Right lobe of liver (tissue), 6 donors: ENCODE results near the gene FCHSD1. TPM values are rescaled to one million over a fixed set of nuclear protein-coding genes. Genes with fewer than 3 reads are reported as not detected.

ENCODE experiments used
- ATAC-seq, 4 donors: fragments of 200-7000 bp; cut with Tn5 transposase; one replicate each; pipeline ENCODE4 v1.9.1; 2020; ENCODE audit warnings: mild to moderate bottlenecking in 4 of 4, moderate library complexity in 4 of 4
- DNase-seq, 3 donors: peaks; one replicate each; pipeline ENCODE4 v3.0.0-alpha.2; 2020
- H3K27ac ChIP-seq, 3 donors: fragments of 200-600 bp; one replicate each; pipeline ENCODE4 v1.8.0; 2022
- H3K27me3 ChIP-seq, 2 donors: fragments of 200-600 bp; one replicate each; pipeline ENCODE4 v1.8.0; 2022
- H3K36me3 ChIP-seq, 4 donors: fragments of 200-600 bp; sonication (generic) in 1 of 4; one replicate each; pipeline versions ENCODE4 v1.5.1 to v1.8.0; 2017 to 2022; ENCODE audit warnings: control low read depth in 1 of 4
- H3K4me1 ChIP-seq, 4 donors: fragments of 200-600 bp; sonication (generic) in 1 of 4; one replicate each; pipeline versions ENCODE4 v1.5.1 to v1.8.0; 2017 to 2022; ENCODE audit warnings: control low read depth in 1 of 4
- H3K4me3 ChIP-seq, 3 donors: fragments of 200-600 bp; one replicate each; pipeline ENCODE4 v1.8.0; 2022
- H3K9me3 ChIP-seq, 4 donors: fragments of 200-600 bp; sonication (generic) in 1 of 4; one replicate each; pipeline versions ENCODE4 v1.5.1 to v1.8.0; 2017 to 2022; ENCODE audit warnings: control low read depth in 1 of 4
- CTCF ChIP-seq, 4 donors: fragments of 200-600 bp in 3 of 4; fragments of 450-650 bp in 1 of 4; IDR thresholded peaks; one replicate each; pipeline versions ENCODE4 v1.5.1 to v1.8.0; 2016 to 2022; ENCODE audit warnings: antibody characterized with exemption in 4 of 4, mild to moderate bottlenecking in 2 of 4
- POLR2A ChIP-seq: fragments of 450-650 bp; IDR thresholded peaks from one replicate; pipeline ENCODE4 v1.6.1; 2017; ENCODE audit warnings: antibody characterized with exemption, mild to moderate bottlenecking
- WGBS: methylation state at CpG from one replicate; pipeline ENCODE4 v1.1.6; 2018; ENCODE audit warnings: low coverage, low lambda C conversion rate; ENCODE audit not compliant: insufficient coverage; ENCODE audit errors: missing lambda C conversion rate; 5-methylcytosine and 5-hydroxymethylcytosine counted together
- intact Hi-C, 2 donors: fragments of 100-400 bp; cut with DNase I; formaldehyde crosslinking; loops; one replicate each; pipeline versions ENCODE4 v1.11.2 to v1.14.1; 2022
- long read RNA-seq: library from polyadenylated mRNA; unstranded; transcript quantifications from one replicate; pipeline ENCODE4 v2.0.0, GENCODE V29; 2019
- total RNA-seq, 6 experiments: library from RNA; depleted of rRNA in 2 of 6; stranded (reverse); fragments of >200 nt in 2 of 6; fragmentation: NEBNext Ultra II Directional in 3 of 6; extraction: Animal tissue kit (Norgen Biotek cat#: 25700) in 3 of 6; gene quantifications; one replicate each; pipeline versions ENCODE4 v1.1.0 to v1.2.4, GENCODE V29; 2016 to 2023
- donor health status: DM: no; HTN: yes; CAD: no.
- donor health status: DM: no; HTN: no; CAD: no.
- donor health status: DM: no; HTN: no; CAD: no.
- donor health status: DM: no; HTN: yes; CAD: no.
- donor health status: DM: no; HTN: yes; CAD: no.

Gene FCHSD1
- 1 to 10 TPM in 5 of 6 experiments, under 1 TPM in 1; 0.77 to 6.4 (median 3.3) TPM for total RNA-seq
- long read RNA-seq, partial matches to known transcripts = 0 of 1 reads
- long read RNA-seq, other reads (novel, unspliced or antisense) = 1 of 1 reads

- TF ChIP-seq POLR2A (peak; percentile 13), CTCF (IDR thresholded peaks at IDR 0.05) (peak in 1 of 4 donors; percentile 16)
- peak; percentile 95 to 99 (median 98) for ATAC-seq
- H3K9me3 ChIP-seq = no peaks in the 10 kb centered on the region
- peak within 1 kb of the TSS; percentile 35 to 62 (median 54) for H3K4me3 ChIP-seq
- H3K4me1 ChIP-seq = no peaks in the 10 kb centered on the region
- intact Hi-C loops = no loop called here
- no peaks in the 10 kb centered on the region for H3K36me3 ChIP-seq
- DNase-seq = peak; percentile 90 to 93 (median 92)
- 3% methylated on average over 30 of the region's 50 CpGs for WGBS
- H3K27ac ChIP-seq = peak within 1 kb of the TSS in 2 of 3 donors; percentile 10 to 43
- no peaks in the 10 kb centered on the region for H3K27me3 ChIP-seq
These were observed at the start of gene FCHSD1 for GRCh38 chr5:141650851-141651727. TSS of gene FCHSD1 (minus strand) at chr5:141651418. CDS start at chr5:141651368, 50 bp downstream.

GRCh38 chr5:141697586-141697985 is 46.4 kb upstream of the FCHSD1 start:
- Histone ChIP-seq H3K4me1 (peaks cover 0 to 7% (median 0%) of the 10 kb centered on the region in 4 donors), H3K27ac (no peak overlapping the region), H3K9me3 (no peaks in the 10 kb centered on the region), H3K27me3 (no peaks in the 10 kb centered on the region), H3K36me3 (no peaks in the 10 kb centered on the region), H3K4me3 (no peak overlapping the region)
- ATAC-seq = no peak
- no peak for DNase-seq
- TF ChIP-seq CTCF (IDR thresholded peaks at IDR 0.05) = no peak
- no peak for TF ChIP-seq POLR2A
- WGBS = 95% methylated on average over 2 of the region's 3 CpGs
- intact Hi-C loops = loop anchor here (5.0 kb wide), 2 partner anchors 185 to 260 kb away; partner anchors contain the start of gene PCDH12 (in 2 of the 2)

GRCh38 chr5:141696431-141696830 is 45.2 kb upstream of the FCHSD1 start:
- no CpG with 5 or more reads among the region's 2 CpGs for WGBS
- H3K9me3 ChIP-seq = no peaks in the 10 kb centered on the region
- H3K36me3 ChIP-seq = no peaks in the 10 kb centered on the region
- no peak overlapping the region for H3K4me3 ChIP-seq
- intact Hi-C loops = loop anchor here (5.0 kb wide), 2 partner anchors 186 to 261 kb away; partner anchors contain the start of gene PCDH12 (in 2 of the 2)
- no peak for TF ChIP-seq POLR2A
- TF ChIP-seq CTCF (IDR thresholded peaks at IDR 0.05) = no peak
- no peaks in the 10 kb centered on the region for H3K27me3 ChIP-seq
- H3K4me1 ChIP-seq = peaks cover 0 to 8% (median 0%) of the 10 kb centered on the region in 4 donors
- ATAC-seq = no peak
- no peak overlapping the region for H3K27ac ChIP-seq
- no peak for DNase-seq

- Histone ChIP-seq H3K4me3 (no peak overlapping the region), H3K27me3 (no peaks in the 10 kb centered on the region), H3K9me3 (no peaks in the 10 kb centered on the region), H3K36me3 (no peaks in the 10 kb centered on the region), H3K27ac (no peak overlapping the region), H3K4me1 (peaks cover 0 to 8% (median 0%) of the 10 kb centered on the region in 4 donors)
- DNase-seq (no peak), ATAC-seq (no peak)
- WGBS = 67% methylated on average over 7 of the region's 11 CpGs
- intact Hi-C loops = loop anchor here (5.0 kb wide), 2 partner anchors 187 to 262 kb away; partner anchors contain the start of gene PCDH12 (in 2 of the 2)
- TF ChIP-seq CTCF (IDR thresholded peaks at IDR 0.05) = no peak
- TF ChIP-seq POLR2A = no peak
These were observed 44.5 kb upstream of the FCHSD1 start for GRCh38 chr5:141695627-141696215.
